ENCODE measurements around the gene RER1.

RER1 gene

DNA sequence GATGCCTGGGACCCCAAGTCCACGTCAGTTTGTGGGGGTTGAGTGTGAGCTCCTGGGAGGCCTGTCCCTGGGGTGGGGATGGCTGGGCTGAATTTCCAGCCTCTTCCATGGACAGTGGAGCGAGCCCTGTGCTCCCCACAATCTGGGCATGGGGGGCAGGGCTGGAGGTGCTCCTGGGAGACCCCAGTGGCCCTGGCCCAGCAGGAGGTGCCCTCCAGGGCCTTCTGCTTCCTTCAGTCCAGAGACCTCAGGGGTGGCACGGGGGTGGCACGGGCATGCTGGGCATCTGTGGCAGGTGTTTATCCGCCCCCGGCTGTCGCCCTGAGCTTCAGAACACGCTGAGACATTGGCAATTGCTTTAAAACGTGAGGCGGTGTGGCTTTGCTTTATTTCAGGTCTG, 41.1 kb upstream of the RER1 start:
- TF ChIP-seq, protein P1, sequence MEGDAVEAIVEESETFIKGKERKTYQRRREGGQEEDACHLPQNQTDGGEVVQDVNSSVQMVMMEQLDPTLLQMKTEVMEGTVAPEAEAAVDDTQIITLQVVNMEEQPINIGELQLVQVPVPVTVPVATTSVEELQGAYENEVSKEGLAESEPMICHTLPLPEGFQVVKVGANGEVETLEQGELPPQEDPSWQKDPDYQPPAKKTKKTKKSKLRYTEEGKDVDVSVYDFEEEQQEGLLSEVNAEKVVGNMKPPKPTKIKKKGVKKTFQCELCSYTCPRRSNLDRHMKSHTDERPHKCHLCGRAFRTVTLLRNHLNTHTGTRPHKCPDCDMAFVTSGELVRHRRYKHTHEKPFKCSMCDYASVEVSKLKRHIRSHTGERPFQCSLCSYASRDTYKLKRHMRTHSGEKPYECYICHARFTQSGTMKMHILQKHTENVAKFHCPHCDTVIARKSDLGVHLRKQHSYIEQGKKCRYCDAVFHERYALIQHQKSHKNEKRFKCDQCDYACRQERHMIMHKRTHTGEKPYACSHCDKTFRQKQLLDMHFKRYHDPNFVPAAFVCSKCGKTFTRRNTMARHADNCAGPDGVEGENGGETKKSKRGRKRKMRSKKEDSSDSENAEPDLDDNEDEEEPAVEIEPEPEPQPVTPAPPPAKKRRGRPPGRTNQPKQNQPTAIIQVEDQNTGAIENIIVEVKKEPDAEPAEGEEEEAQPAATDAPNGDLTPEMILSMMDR (IDR thresholded peaks at IDR 0.05; ENCODE audit: insufficient read depth, low read depth, low read length, missing control alignments), result no peak
- H3K4me3 ChIP-seq (ENCODE audit: low read depth, low read length), result no peak overlapping the region
- DNase-seq (ENCODE audit: low read depth), result no peak

DNA sequence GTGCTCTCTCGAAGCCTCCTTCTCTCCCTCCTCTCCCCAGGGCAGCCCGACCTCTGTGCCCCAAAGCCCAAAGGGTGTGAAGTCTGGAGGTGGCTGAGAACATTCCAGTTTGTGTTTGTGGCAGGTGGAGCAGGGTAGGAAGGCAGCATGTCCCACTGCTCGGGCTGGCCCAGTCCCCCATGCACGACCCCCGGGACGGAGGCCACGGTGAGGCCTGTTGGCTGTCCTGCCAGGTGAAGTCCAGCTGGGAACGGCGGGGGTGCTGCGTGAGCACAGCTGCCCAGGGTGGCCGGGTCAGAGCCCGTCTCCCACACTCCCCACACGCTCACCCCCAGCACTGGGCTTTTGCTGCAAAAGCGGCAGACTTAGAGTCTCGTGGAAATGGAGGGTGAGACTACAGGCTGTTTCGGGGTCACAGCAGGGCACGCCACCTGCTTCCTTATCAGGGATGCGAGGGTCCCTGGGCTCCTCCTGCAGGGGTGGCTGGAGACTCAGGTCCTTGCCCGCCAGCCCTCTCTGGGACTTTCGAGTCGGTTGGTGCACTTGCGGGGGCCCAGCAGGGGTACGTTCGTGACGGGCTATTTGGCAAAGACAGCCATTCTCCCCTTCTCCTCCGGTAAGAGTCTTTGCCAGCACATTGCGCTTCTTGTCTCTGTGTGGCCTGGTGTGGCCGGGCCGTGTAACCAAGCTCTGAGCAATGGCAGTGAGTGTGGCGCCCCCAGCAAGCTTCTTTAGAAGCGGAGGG, 40.6 kb upstream of the RER1 start:
- no peak overlapping the region for H3K4me3 ChIP-seq (ENCODE audit: low read depth, low read length)
- TF ChIP-seq, protein P1 (IDR thresholded peaks at IDR 0.05; ENCODE audit: insufficient read depth, low read depth, low read length, missing control alignments), result no peak
- no peak for DNase-seq (ENCODE audit: low read depth)

DNA sequence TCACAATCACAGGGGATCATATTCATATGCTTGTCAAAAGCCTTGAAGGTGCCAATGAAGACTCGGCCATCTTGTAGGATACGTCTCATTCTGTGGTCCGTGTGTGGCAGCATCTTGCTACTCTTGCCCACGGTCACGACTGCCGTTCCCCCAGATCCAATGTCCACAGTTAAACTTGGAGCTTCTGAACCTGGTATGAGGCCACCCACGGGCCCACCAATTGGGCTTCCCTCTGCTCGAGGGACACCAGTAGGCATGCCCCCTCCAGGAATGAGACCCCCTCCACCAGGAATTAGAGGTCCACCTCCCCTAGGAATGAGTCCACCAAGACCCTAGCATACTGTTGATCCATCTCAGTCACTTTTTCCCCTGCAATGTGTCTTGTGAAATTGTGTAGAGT, 39.9 kb upstream of the RER1 start:
- no peak overlapping the region for H3K4me3 ChIP-seq (ENCODE audit: low read depth, low read length)
- no peak for DNase-seq (ENCODE audit: low read depth)
- TF ChIP-seq, protein P1 (IDR thresholded peaks at IDR 0.05; ENCODE audit: insufficient read depth, low read depth, low read length, missing control alignments), result no peak

DNA sequence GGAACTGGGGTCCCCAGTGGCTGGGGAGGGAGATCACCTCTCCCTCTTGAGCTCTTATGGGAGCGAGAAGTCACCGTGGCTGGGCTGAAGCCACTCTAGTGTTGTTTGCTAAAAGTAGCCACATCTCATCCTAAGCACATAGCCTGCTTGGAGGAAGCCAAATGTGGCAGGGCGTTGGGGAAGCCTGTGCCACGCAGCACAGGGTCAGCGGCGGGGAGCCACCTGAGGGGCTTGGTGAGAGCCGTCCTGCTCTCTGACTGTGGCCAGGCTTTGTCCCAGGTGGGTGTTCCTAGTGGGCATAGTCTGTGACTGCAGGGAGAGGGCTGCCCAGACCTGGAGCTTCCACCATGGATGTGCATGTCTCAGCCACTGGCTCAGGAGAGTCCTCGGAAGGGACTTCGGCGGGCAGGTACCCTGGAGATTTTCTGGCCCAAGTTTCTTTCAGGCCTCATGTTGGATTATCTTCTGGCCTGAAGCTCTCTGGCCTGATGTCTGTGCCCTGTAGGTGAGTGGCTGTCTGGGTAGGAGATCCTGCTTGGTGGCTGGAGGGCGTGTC, 39.2 kb upstream of the RER1 start:
- TF ChIP-seq, protein P1 (IDR thresholded peaks at IDR 0.05; ENCODE audit: insufficient read depth, low read depth, low read length, missing control alignments), result no peak
- no peak overlapping the region for H3K4me3 ChIP-seq (ENCODE audit: low read depth, low read length)
- DNase-seq (ENCODE audit: low read depth), result no peak

DNA sequence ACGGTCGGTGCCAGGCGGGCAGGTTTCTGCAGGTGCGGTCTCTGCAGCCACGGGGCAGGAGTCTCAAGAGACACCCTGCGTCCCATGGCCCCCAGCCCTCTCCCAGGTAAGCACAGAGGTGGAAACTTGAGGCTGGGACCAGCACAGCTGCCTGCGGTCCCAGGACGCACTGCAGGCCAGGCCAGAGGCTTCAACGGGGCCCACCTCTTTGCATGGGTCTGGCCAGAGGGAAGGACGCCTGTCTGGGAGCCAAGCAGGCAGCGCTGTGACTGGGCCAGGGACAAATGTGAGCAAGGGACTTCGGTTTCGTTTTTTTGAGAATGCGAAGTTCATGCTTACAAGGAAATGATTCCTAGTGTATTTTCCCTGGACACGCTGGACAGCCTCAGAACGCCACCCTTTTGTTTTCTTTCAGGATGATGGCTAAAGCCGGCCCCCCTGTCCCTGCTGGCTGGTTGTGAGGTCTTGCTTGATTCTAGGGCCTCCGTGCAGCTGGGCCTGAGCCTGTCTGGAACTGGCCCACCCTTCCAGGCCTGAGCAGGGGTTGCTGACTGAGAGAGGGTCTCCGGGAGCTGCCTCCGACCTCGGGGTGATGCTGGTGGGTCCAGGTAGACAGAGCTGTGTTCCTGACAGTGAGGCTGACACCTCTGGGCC, 38.6 kb upstream of the RER1 start:
- TF ChIP-seq, protein P1 (IDR thresholded peaks at IDR 0.05; ENCODE audit: insufficient read depth, low read depth, low read length, missing control alignments), result no peak
- DNase-seq (ENCODE audit: low read depth), result no peak

DNA sequence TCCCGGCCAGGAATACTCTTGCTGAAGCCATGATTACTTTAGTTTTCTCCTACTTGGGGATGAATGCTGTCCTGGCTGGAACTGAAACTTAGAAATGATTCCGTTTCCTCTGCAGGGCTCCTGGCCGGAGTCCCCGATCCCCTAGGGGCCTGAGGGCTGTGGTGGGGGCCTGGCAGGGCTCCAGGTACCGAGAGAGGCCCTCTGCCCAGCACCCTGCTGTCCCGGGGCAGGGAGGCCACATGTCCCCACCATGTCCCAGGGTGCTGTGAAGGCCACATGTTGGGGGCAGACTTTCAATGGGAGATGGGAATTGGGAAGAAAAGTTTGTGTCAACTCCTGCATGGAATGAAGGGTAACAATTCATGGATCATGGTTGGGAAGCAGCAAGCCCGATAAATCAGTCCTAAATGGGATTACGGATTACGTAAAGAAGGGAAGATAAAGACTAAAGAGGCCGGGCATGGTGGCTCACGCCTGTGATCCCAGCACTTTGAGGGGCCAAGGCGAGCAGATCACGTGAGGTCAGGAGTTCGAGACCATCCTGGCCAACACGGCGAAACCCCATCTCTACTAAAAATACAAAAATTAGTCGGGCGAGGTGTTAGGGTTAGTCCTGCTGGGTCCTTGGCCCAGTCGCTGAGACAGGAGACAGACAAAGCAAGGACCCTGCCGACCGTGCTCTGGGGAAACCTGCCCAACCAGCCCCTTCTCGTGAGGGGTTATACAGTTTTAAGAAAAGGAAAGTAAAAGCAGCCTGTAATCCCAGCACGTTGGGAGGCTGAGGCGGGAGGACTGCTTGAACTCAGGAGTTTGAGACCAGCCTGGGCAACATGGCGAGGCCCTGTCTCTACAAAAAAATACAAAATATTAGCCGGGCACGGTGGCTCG, 37.8 kb upstream of the RER1 start:
- TF ChIP-seq, protein P1 (IDR thresholded peaks at IDR 0.05; ENCODE audit: insufficient read depth, low read depth, low read length, missing control alignments), result no peak
- no peak for DNase-seq (ENCODE audit: low read depth)
- H3K4me3 ChIP-seq (ENCODE audit: low read depth, low read length), result no peak overlapping the region

More for the DNA sequence above, 38.6 kb upstream of the RER1 start:
- no peak overlapping the region for H3K4me3 ChIP-seq (ENCODE audit: low read depth, low read length)
